ENCODE data around the gene MTPN. TPM values are rescaled to one million over a fixed set of nuclear protein-coding genes. Genes with fewer than 3 reads are reported as not detected.
A peak's percentile ranks its signal among the peaks of the same experiment; 100 is the strongest.

MTPN gene
- total RNA-seq, 1 experiment from 2014 or later: 98.2 TPM

DNA sequence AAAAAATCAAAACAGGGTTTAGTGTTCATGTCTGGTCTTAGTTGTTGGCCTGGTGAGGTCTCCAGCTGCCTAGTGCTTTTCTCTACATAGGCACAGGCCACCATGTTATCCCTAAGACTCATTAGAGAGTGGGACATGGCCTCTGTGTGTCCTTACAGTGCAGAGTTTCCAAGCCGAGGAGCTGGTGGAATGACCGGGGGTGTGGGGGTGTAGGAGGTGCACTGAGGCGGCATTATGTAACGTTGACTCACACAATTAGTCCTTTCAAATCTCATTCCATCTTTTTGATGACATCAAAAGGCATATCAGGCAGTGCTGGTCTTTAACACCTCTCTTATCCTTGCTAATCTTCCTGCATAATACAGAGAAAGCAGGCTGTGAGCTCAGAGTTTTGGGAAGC, 71.3 kb downstream of the MTPN start:
- no peaks in the 10 kb centered on the region for H4K20me1 ChIP-seq (ENCODE audit: control insufficient read depth, insufficient read depth, insufficient read length)
- TF ChIP-seq, protein P1, sequence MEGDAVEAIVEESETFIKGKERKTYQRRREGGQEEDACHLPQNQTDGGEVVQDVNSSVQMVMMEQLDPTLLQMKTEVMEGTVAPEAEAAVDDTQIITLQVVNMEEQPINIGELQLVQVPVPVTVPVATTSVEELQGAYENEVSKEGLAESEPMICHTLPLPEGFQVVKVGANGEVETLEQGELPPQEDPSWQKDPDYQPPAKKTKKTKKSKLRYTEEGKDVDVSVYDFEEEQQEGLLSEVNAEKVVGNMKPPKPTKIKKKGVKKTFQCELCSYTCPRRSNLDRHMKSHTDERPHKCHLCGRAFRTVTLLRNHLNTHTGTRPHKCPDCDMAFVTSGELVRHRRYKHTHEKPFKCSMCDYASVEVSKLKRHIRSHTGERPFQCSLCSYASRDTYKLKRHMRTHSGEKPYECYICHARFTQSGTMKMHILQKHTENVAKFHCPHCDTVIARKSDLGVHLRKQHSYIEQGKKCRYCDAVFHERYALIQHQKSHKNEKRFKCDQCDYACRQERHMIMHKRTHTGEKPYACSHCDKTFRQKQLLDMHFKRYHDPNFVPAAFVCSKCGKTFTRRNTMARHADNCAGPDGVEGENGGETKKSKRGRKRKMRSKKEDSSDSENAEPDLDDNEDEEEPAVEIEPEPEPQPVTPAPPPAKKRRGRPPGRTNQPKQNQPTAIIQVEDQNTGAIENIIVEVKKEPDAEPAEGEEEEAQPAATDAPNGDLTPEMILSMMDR (conservative IDR thresholded peaks at IDR 0.05): no peak
- no peak overlapping the region for H2AK5ac ChIP-seq (ENCODE audit: insufficient read length, low read length)
- H3K36me3 Mint-ChIP-seq (ENCODE audit: insufficient read depth in 1 of 3, low read depth in 3 of 3): no peaks in the 10 kb centered on the region
- no peak overlapping the region for H3K4me2 ChIP-seq (ENCODE audit: insufficient read depth, insufficient read length, low read length)
- H3K23ac ChIP-seq (ENCODE audit: insufficient read length, low read depth, low read length): no peak overlapping the region
- H3K56ac ChIP-seq (ENCODE audit: insufficient read length, low read depth, low read length): no peak overlapping the region
- 0 out of 7 replicates have a peak overlapping the region, but pooled peaks of 1 of the 3 experiments have one; percentile 27 for H3K27ac Mint-ChIP-seq
- DNase-seq: no peak
- H3K79me1 ChIP-seq (ENCODE audit: insufficient read depth, low read depth, low read length, poor library complexity, severe bottlenecking): no peaks in the 10 kb centered on the region
- no peak overlapping the region for H3K4ac ChIP-seq (ENCODE audit: low read depth, low read length)
- no peak overlapping the region for H2BK5ac ChIP-seq (ENCODE audit: insufficient read length, low read length)
- no peaks in the 10 kb centered on the region for H3K23me2 ChIP-seq (ENCODE audit: insufficient read length, low read depth, low read length, poor library complexity, severe bottlenecking)
- H3K4me3 Mint-ChIP-seq: no peak overlapping the region
- H3K27me3 Mint-ChIP-seq (ENCODE audit: low read depth): no peaks in the 10 kb centered on the region
- H2AFZ ChIP-seq (ENCODE audit: low read length): no peak overlapping the region
- H4K8ac ChIP-seq (replicated peaks; ENCODE audit: insufficient read length, low read depth, low read length): no peak overlapping the region
- no peak overlapping the region for H2BK12ac ChIP-seq (ENCODE audit: insufficient read length, low read depth, low read length)
- no peak overlapping the region for H3T11ph ChIP-seq (ENCODE audit: low read length)
- H3K9ac ChIP-seq (ENCODE audit: extremely low read depth, insufficient read length, low read length): no peak overlapping the region
- H3K14ac ChIP-seq (ENCODE audit: insufficient read depth, low read length): no peak overlapping the region
- H2BK15ac ChIP-seq (ENCODE audit: low read depth, low read length): no peak overlapping the region
- H2BK20ac ChIP-seq (ENCODE audit: low read depth, low read length, poor library complexity, severe bottlenecking): no peak overlapping the region
- no peaks in the 10 kb centered on the region for H3K9me3 Mint-ChIP-seq
- no peaks in the 10 kb centered on the region for H3K9me3 ChIP-seq (ENCODE audit: control insufficient read depth, low read depth, low read length)
- H3K4me1 Mint-ChIP-seq: peaks cover 7 to 10% of the 10 kb centered on the region in 2 experiments; a peak in 3 of 4 replicates
- no peak overlapping the region for H2BK120ac ChIP-seq (ENCODE audit: low read depth, low read length, poor library complexity, severe bottlenecking)
- no CpG with 5 or more reads among the region's 4 CpGs for WGBS (ENCODE audit: extremely low coverage, insufficient read length, low lambda C conversion rate)
- 0 out of 2 replicates have a peak, but pooled peaks cover 3% of the 10 kb centered on the region for H3K4me1 ChIP-seq (ENCODE audit: insufficient read depth, low read length)
- no peak overlapping the region for H4K5ac ChIP-seq (ENCODE audit: insufficient read length, low read depth, low read length)
- no peaks in the 10 kb centered on the region for H3K79me2 ChIP-seq (ENCODE audit: insufficient read depth, low read length)
- no peaks in the 10 kb centered on the region for H3K27me3 ChIP-seq (ENCODE audit: insufficient read depth, low read length)
- no peak overlapping the region for H3K18ac ChIP-seq (ENCODE audit: insufficient read length, low read depth, low read length)
- H3K27ac ChIP-seq (ENCODE audit: insufficient read length, low read depth, low read length): no peak overlapping the region
- H4K91ac ChIP-seq (ENCODE audit: insufficient read length, low read depth, low read length): no peak overlapping the region

Measured in H9 (cell line).